Mesenchymal stem cell (in vitro differentiated cells and primary cell): Measurements from ENCODE around the gene UAP1L1.

Experiments
- DNase-seq: peaks from one replicate; pipeline ENCODE4 v3.0.0-alpha.2; 2013
- H2AFZ ChIP-seq: one replicate; pipeline ENCODE4 v1.6.1; 2013; ENCODE audit warnings: low read depth, mild to moderate bottlenecking, control low read depth, inconsistent platforms, low read length, moderate library complexity
- H2AK5ac ChIP-seq: 2 replicates; pipeline ENCODE4 v1.6.1; 2013; ENCODE audit warnings: low read length, moderate library complexity, mild to moderate bottlenecking, inconsistent platforms; ENCODE audit not compliant: severe bottlenecking
- H2BK120ac ChIP-seq: one replicate; pipeline ENCODE4 v1.6.1; 2013; ENCODE audit warnings: low read depth, mild to moderate bottlenecking, inconsistent platforms, low read length, moderate library complexity
- H2BK12ac ChIP-seq, 2 experiments: one replicate each; pipeline ENCODE4 v1.6.1; 2013; ENCODE audit warnings: inconsistent platforms in 2 of 2, low read length in 2 of 2, mild to moderate bottlenecking in 2 of 2, moderate library complexity in 2 of 2, control low read depth in 1 of 2
- H2BK15ac ChIP-seq: one replicate; pipeline ENCODE4 v1.6.1; 2013; ENCODE audit warnings: mild to moderate bottlenecking, low read depth, inconsistent platforms; ENCODE audit not compliant: poor library complexity, severe bottlenecking
- H2BK5ac ChIP-seq: 2 replicates; pipeline ENCODE4 v1.6.1; 2013; ENCODE audit warnings: low read depth, mild to moderate bottlenecking, low read length, control low read depth, inconsistent platforms; ENCODE audit not compliant: poor library complexity, severe bottlenecking
- H3K14ac ChIP-seq, 2 experiments: one replicate each; pipeline ENCODE4 v1.6.1; 2013; ENCODE audit warnings: inconsistent platforms in 2 of 2, low read length in 2 of 2, control low read depth in 1 of 2, mild to moderate bottlenecking in 1 of 2, moderate library complexity in 1 of 2
- H3K18ac ChIP-seq, 2 experiments: one replicate each; pipeline ENCODE4 v1.6.1; 2013; ENCODE audit warnings: inconsistent platforms in 2 of 2, low read length in 2 of 2, control low read depth in 1 of 2, low read depth in 1 of 2, mild to moderate bottlenecking in 1 of 2
- H3K23ac ChIP-seq, 2 experiments: one replicate each; pipeline ENCODE4 v1.6.1; 2013; ENCODE audit warnings: inconsistent platforms in 2 of 2, low read length in 2 of 2, mild to moderate bottlenecking in 2 of 2, moderate library complexity in 2 of 2, control low read depth in 1 of 2
- H3K27ac ChIP-seq: 2 replicates; pipeline ENCODE4 v1.5.1; 2013; ENCODE audit warnings: mild to moderate bottlenecking, moderate library complexity, low read length, control low read depth, inconsistent platforms; ENCODE audit not compliant: poor library complexity, severe bottlenecking
- H3K27me3 ChIP-seq, 2 experiments: 2 replicates each; pipeline versions ENCODE4 v1.6.1 to v1.7.0; 2013; ENCODE audit warnings: low read length in 2 of 2, mild to moderate bottlenecking in 2 of 2, moderate library complexity in 2 of 2, control low read depth in 1 of 2, inconsistent platforms in 1 of 2; ENCODE audit not compliant: control insufficient read depth in 1 of 2, insufficient read depth in 1 of 2
- H3K36me3 ChIP-seq, 2 experiments: 2 replicates each; pipeline versions ENCODE4 v1.6.1 to v1.7.0; 2013; ENCODE audit warnings: low read length in 2 of 2, control low read depth in 1 of 2, inconsistent platforms in 1 of 2, low read depth in 1 of 2, mild to moderate bottlenecking in 1 of 2; ENCODE audit not compliant: insufficient read depth in 2 of 2, control insufficient read depth in 1 of 2
- H3K4ac ChIP-seq, 2 experiments: one replicate each; pipeline ENCODE4 v1.6.1; 2013; ENCODE audit warnings: inconsistent platforms in 2 of 2, low read length in 2 of 2, mild to moderate bottlenecking in 2 of 2, moderate library complexity in 2 of 2, control low read depth in 1 of 2, low read depth in 1 of 2
- H3K4me1 ChIP-seq: 2 replicates; pipeline ENCODE4 v1.6.1; 2013; ENCODE audit warnings: low read depth, low read length, control low read depth; ENCODE audit not compliant: control insufficient read depth, insufficient read depth
- H3K4me2 ChIP-seq: 2 replicates; pipeline ENCODE4 v1.6.1; 2013; ENCODE audit warnings: low read length, mild to moderate bottlenecking, inconsistent platforms; ENCODE audit not compliant: poor library complexity, severe bottlenecking
- H3K4me3 ChIP-seq, 2 experiments: 2 replicates each; pipeline versions ENCODE4 v1.5.1 to v1.7.0; 2013; ENCODE audit warnings: low read length in 2 of 2, mild to moderate bottlenecking in 2 of 2, control low read depth in 1 of 2, low read depth in 1 of 2; ENCODE audit not compliant: insufficient read depth in 1 of 2
- H3K79me1 ChIP-seq: replicated peaks from 2 replicates; pipeline ENCODE4 v1.6.1; 2013; ENCODE audit warnings: mild to moderate bottlenecking, control low read depth, low read length, inconsistent platforms; ENCODE audit not compliant: poor library complexity, severe bottlenecking
- H3K9ac ChIP-seq: 2 replicates; pipeline ENCODE4 v1.7.0; 2013; ENCODE audit warnings: mild to moderate bottlenecking, low read length, moderate library complexity
- H3K9me3 ChIP-seq: 2 replicates; pipeline ENCODE4 v1.7.0; 2013; ENCODE audit warnings: mild to moderate bottlenecking, low read length; ENCODE audit not compliant: control insufficient read depth
- H4K8ac ChIP-seq: one replicate; pipeline ENCODE4 v1.6.1; 2013; ENCODE audit warnings: inconsistent platforms, mild to moderate bottlenecking, low read length, moderate library complexity
- H4K91ac ChIP-seq: one replicate; pipeline ENCODE4 v1.6.1; 2013; ENCODE audit warnings: mild to moderate bottlenecking, low read length, inconsistent platforms
- WGBS: methylation state at CpG from one replicate; pipeline ENCODE4 v1.1.7; 2013; ENCODE audit warnings: mixed read lengths; 5-methylcytosine and 5-hydroxymethylcytosine counted together

The UAP1L1 gene

DNA sequence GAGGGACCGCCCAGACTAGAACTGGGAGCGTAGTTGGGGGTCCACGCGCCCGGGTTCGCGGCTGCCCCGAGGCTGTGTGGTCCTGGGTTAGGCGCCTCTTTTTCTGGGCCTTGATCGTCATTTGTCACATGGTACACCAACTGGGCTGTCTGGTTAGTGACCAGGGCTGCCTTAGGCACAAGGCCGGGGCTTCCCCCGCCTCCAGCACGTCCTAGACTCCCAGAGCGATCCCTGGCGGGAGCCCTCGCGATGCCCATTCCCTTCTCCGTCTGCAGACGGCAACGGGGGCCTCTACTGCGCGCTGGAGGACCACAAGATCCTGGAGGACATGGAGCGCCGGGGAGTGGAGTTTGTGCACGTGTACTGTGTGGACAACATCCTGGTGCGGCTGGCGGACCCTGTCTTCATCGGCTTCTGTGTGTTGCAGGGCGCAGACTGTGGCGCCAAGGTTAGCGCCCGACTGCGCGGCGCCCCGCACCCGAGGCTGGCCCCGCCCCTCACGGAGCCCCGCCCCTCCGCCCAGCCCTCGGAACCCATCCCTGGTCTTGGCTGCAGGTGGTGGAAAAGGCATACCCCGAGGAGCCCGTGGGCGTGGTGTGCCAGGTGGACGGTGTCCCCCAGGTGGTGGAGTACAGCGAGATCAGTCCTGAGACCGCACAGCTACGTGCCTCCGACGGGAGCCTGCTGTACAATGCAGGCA, 1.5 kb downstream of the UAP1L1 start:
- no peak overlapping the region for H2AFZ ChIP-seq
- H2BK12ac ChIP-seq: peak overlapping the region in 1 of 2 experiments; percentile 8
- H3K14ac ChIP-seq: peak overlapping the region in 1 of 2 experiments; percentile 69
- H3K4me1 ChIP-seq: peaks cover 39% of the 10 kb centered on the region
- no peak overlapping the region for H2BK5ac ChIP-seq
- no peak overlapping the region for H4K8ac ChIP-seq
- H3K27ac ChIP-seq: no peak overlapping the region
- H3K18ac ChIP-seq: no peak overlapping the region
- DNase-seq: peak; percentile 28
- peak overlapping the region; percentile 92 for H3K4me2 ChIP-seq
- H2BK120ac ChIP-seq: no peak overlapping the region
- peak overlapping the region in 1 of 2 experiments; percentile 70 for H3K23ac ChIP-seq
- no peak overlapping the region for H3K4ac ChIP-seq
- peak overlapping the region; percentile 31 for H2BK15ac ChIP-seq
- no peaks in the 10 kb centered on the region for H3K9me3 ChIP-seq
- no peak overlapping the region for H4K91ac ChIP-seq
- 45% methylated on average over 47 of the region's 51 CpGs for WGBS
- H3K36me3 ChIP-seq: peaks cover 45 to 46% of the 10 kb centered on the region in 2 experiments
- peaks cover 27% of the 10 kb centered on the region for H3K79me1 ChIP-seq
- H3K9ac ChIP-seq: peak overlapping the region; percentile 80
- H3K27me3 ChIP-seq: no peaks in the 10 kb centered on the region
- H3K4me3 ChIP-seq: peak overlapping the region; percentile 76 to 88
- no peak overlapping the region for H2AK5ac ChIP-seq

DNA sequence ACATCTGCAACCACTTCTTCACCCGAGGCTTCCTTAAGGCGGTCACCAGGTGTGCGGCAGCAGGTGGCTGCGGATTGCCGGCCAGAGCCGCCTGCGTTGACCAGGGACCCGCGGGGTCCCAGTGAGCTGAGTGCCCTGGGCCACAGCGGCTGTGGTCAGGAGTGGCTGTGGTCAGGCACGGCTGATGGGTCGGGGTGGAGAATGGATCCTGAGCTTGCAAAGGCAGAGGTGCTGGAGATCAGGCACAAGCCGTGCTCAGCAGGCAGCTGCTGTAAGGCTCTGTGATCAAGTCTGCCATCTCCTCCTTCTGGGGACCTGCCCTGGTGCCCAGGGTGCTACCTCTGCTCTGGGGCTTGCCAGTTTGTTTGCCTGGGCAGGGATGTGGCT, 2.1 kb downstream of the UAP1L1 start:
- no peak overlapping the region for H3K27ac ChIP-seq
- no peak overlapping the region for H2BK120ac ChIP-seq
- H3K79me1 ChIP-seq: peaks cover 27% of the 10 kb centered on the region
- H4K8ac ChIP-seq: no peak overlapping the region
- no peak overlapping the region for H2BK15ac ChIP-seq
- H3K9me3 ChIP-seq: no peaks in the 10 kb centered on the region
- no peaks in the 10 kb centered on the region for H3K27me3 ChIP-seq
- no peak overlapping the region for H2AK5ac ChIP-seq
- H3K23ac ChIP-seq: peak overlapping the region in 1 of 2 experiments; percentile 54
- WGBS: 84% methylated on average over 13 of the region's 13 CpGs
- peaks cover 45 to 46% of the 10 kb centered on the region in 2 experiments for H3K36me3 ChIP-seq
- H3K9ac ChIP-seq: no peak overlapping the region
- no peak overlapping the region for H3K4me3 ChIP-seq
- no peak overlapping the region for H3K4ac ChIP-seq
- H2AFZ ChIP-seq: no peak overlapping the region
- peak overlapping the region in 1 of 2 experiments; percentile 22 for H3K18ac ChIP-seq
- H3K4me2 ChIP-seq: no peak overlapping the region
- H2BK12ac ChIP-seq: peak overlapping the region in 1 of 2 experiments; percentile 8
- peaks cover 44% of the 10 kb centered on the region for H3K4me1 ChIP-seq
- H2BK5ac ChIP-seq: no peak overlapping the region
- H4K91ac ChIP-seq: no peak overlapping the region
- DNase-seq: no peak
- peak overlapping the region in 1 of 2 experiments; percentile 69 for H3K14ac ChIP-seq

DNA sequence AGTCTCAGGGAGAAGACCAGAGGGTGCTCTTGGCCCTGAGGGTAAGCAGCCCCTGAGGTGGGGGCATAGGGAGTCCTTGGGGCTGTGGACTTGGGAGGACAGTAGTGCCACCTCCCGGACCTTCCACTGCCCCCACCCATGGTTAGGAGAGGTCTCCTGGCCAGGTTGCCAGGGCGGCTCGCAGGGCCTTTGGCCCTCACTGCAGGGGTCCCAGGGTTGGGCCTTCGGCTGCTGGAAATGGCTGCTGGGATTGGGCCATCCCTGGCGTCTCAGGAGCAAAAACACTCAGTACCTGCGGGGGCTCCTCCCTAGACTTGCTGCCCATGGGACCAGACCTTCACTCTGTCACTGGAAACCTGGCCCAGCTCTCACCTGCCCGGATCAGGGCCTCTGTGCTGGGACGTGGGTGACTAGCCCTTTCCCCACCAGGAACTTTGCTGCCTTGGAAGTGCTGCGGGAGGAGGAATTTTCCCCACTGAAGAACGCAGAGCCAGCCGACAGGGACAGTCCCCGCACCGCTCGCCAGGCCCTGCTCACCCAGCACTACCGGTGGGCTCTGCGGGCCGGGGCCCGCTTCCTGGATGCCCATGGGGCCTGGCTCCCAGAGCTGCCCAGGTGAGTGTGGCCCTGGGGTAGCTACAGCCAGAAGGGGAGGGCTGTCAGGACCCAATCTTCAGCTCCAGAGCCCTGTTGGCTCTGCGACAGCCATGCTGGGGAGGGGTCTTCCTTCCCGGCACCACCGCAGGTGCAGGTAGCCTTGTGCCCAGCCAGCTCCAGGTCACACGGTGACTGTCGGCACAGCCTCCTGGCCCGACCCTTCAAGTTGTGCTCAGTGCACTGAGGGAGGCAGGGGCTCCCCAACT, 3.2 kb downstream of the UAP1L1 start:
- Histone ChIP-seq H3K9me3 (no peaks in the 10 kb centered on the region), H3K27ac (no peak overlapping the region), H2BK5ac (no peak overlapping the region), H2BK12ac (no peak overlapping the region), H3K23ac (no peak overlapping the region), H4K91ac (no peak overlapping the region), H3K18ac (no peak overlapping the region), H3K9ac (no peak overlapping the region), H2AK5ac (no peak overlapping the region), H3K27me3 (no peaks in the 10 kb centered on the region), H3K14ac (no peak overlapping the region), H2BK15ac (no peak overlapping the region), H2BK120ac (no peak overlapping the region), H3K4me2 (no peak overlapping the region), H4K8ac (no peak overlapping the region), H2AFZ (no peak overlapping the region), H3K4me3 (no peak overlapping the region), H3K4ac (no peak overlapping the region), H3K36me3 (peaks cover 45 to 46% of the 10 kb centered on the region in 2 experiments), H3K79me1 (peaks cover 27% of the 10 kb centered on the region), H3K4me1 (peaks cover 52% of the 10 kb centered on the region)
- 95% methylated on average over 21 of the region's 24 CpGs for WGBS
- no peak for DNase-seq
